ENCODE measurements around the gene ST6GAL1. TPM values are rescaled to one million over a fixed set of nuclear protein-coding genes. Genes with fewer than 3 reads are reported as not detected.

The ST6GAL1 gene
- total and polyA plus RNA-seq, 2 of the 8 experiments (the other 6 are each of a cell fraction or from before 2014, with no cell fraction given), result 62.8 to 80.9 TPM

DNA sequence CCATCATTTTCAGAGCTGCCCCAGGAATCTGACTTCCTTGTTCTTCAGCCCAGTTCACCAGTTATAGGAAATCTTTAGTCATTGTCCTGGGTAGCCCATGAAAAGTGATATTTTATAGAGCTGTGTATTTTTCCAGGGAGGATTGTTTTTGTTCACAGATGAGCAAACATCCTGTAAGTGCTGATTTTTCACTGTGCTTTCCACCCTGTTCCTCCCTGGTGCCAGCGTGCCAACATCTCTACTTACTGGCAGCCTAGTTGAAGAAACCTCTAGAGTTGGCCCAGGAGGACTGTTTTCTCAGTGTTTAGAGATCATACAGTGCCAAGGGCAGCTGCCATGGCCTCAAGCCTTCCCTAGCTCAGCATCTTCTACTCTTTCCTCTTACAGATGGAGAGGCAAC, 41.3 kb downstream of the ST6GAL1 start:
- H3K18ac ChIP-seq (ENCODE audit: extremely low read depth, low read length), result no peak overlapping the region
- no peak overlapping the region for H2BK12ac ChIP-seq (ENCODE audit: low read depth, low read length)
- ChIA-PET POLR2A (ENCODE audit: partially characterized antibody) (interaction anchor here (1.7 kb wide), 1 partner anchor 8 kb away, joined by 6 read pairs; no protein-coding TSS in a partner anchor), CTCF (ENCODE audit: partially characterized antibody) (interaction anchor here (0.6 to 1.7 kb wide), 5 partner anchors 9 to 194 kb away, joined by 3 to 6 read pairs (median 4); no protein-coding TSS in a partner anchor)
- H3K23me2 ChIP-seq (ENCODE audit: low read depth, low read length), result no peaks in the 10 kb centered on the region
- DNase-seq (ENCODE audit: low read depth in 1 of 2, low spot score in 2 of 2) (no peak), FAIRE-seq (no peak)
- H2BK15ac ChIP-seq (ENCODE audit: low read length), result no peak overlapping the region
- no peaks in the 10 kb centered on the region for H3K9me3 ChIP-seq (ENCODE audit: insufficient read depth in 2 of 2, low read depth in 1 of 2, low read length in 1 of 2)
- no peak for TF ChIP-seq SUZ12 (IDR thresholded peaks at IDR 0.05; ENCODE audit: low read length)
- no peak for TF ChIP-seq CEBPB (IDR thresholded peaks at IDR 0.05; ENCODE audit: low read depth, low read length)
- TF ChIP-seq SRF (IDR thresholded peaks at IDR 0.05; ENCODE audit: low read depth, low read length), result no peak
- TF ChIP-seq RBBP5 (IDR thresholded peaks at IDR 0.05; ENCODE audit: borderline replicate concordance, low read depth, low read length), result no peak
- H2BK20ac ChIP-seq (ENCODE audit: low read length), result no peak overlapping the region
- no peak overlapping the region for H2BK120ac ChIP-seq (replicated peaks; ENCODE audit: low read depth, low read length)
- H3K4ac ChIP-seq (replicated peaks; ENCODE audit: insufficient read length, low read depth, low read length), result no peak overlapping the region
- 92% methylated on average over 1 of the region's 1 CpG; no CpG with 5 or more reads in 1 of the 2 experiments for WGBS, 2 experiments (ENCODE audit: extremely low coverage in 1 of 2, insufficient coverage in 1 of 2, insufficient read length in 1 of 2, insufficient replicate concordance in 2 of 2, low coverage in 1 of 2, low lambda C conversion rate in 2 of 2, missing lambda C conversion rate in 1 of 2)
- H3K4me3 ChIP-seq (ENCODE audit: extremely low read depth in 1 of 4, insufficient read depth in 2 of 4, low read depth in 3 of 4, low read length in 4 of 4), result no peak overlapping the region
- no peak overlapping the region for H4K8ac ChIP-seq (ENCODE audit: extremely low read depth, insufficient read depth, low read length)
- peak overlapping the region in 1 of 4 experiments; percentile 11; a peak in 1 of 7 replicates for H3K9ac ChIP-seq (replicated peaks in 1 of 4; ENCODE audit: extremely low read depth in 1 of 4, low read depth in 3 of 4, low read length in 3 of 4)
- peaks cover 0 to 26% of the 10 kb centered on the region in 2 experiments; a peak in 2 of 4 replicates for H3K79me2 ChIP-seq (ENCODE audit: control insufficient read depth in 1 of 2, insufficient read depth in 2 of 2, low read length in 2 of 2)
- H3K4me2 ChIP-seq (ENCODE audit: insufficient read depth in 1 of 2, low read depth in 2 of 2, low read length in 2 of 2), result no peak overlapping the region
- no peak overlapping the region for H4K91ac ChIP-seq (replicated peaks; ENCODE audit: insufficient read length, low read length)
- H3K14ac ChIP-seq (ENCODE audit: insufficient read length), result no peak overlapping the region
- H3K4me1 ChIP-seq (replicated peaks in 1 of 4; ENCODE audit: control insufficient read depth in 3 of 4, insufficient read depth in 4 of 4, low read length in 3 of 4), result peaks cover 0 to 5% (median 2%) of the 10 kb centered on the region in 4 experiments; a peak in 3 of 7 replicates
- no peak overlapping the region for H4K5ac ChIP-seq (ENCODE audit: insufficient read length, low read depth, low read length)
- no peak overlapping the region for H3K23ac ChIP-seq (ENCODE audit: insufficient read length)
- H2AK5ac ChIP-seq (ENCODE audit: low read depth, low read length), result no peak overlapping the region
- H2BK5ac ChIP-seq (ENCODE audit: low read depth, low read length), result no peak overlapping the region
- no peaks in the 10 kb centered on the region for H3K27me3 ChIP-seq (replicated peaks in 1 of 4; ENCODE audit: control insufficient read depth in 3 of 4, extremely low read depth in 1 of 4, insufficient read depth in 3 of 4, low read length in 3 of 4)
- no peaks in the 10 kb centered on the region for H4K20me1 ChIP-seq (replicated peaks in 1 of 2; ENCODE audit: control insufficient read depth in 1 of 2, insufficient read depth in 2 of 2, low read length in 2 of 2)
- peaks cover 2 to 60% (median 22%) of the 10 kb centered on the region in 4 experiments; a peak in 6 of 8 replicates for H3K36me3 ChIP-seq (ENCODE audit: control insufficient read depth in 2 of 4, insufficient read depth in 4 of 4, low read length in 3 of 4)
- no peak overlapping the region for H3K27ac ChIP-seq (ENCODE audit: low read depth, low read length)
- H2AFZ ChIP-seq (ENCODE audit: low read length), result no peak overlapping the region
- H3K56ac ChIP-seq (replicated peaks; ENCODE audit: insufficient read length, low read depth, low read length), result no peak overlapping the region
- H3K79me1 ChIP-seq (ENCODE audit: low read depth, low read length), result peaks cover 5% of the 10 kb centered on the region; the same call in 1 of the 2 replicates

All from H1 (cell line).